ENCODE results near the gene ZCCHC2.

ZCCHC2 gene

GRCh38 chr18:62522504-62523254 lies at the start of gene ZCCHC2:
Gene ZCCHC2 (plus strand): TSS chr18:62523025. CDS start chr18:62523425, 400 bp downstream.
- DNase-seq: peak; percentile 98 to 99

GRCh38 chr18:62479574-62479973 lies 43.3 kb upstream of the ZCCHC2 start:
- no peak for DNase-seq

GRCh38 chr18:62480927-62481326 lies 41.9 kb upstream of the ZCCHC2 start:
- DNase-seq: no peak

GRCh38 chr18:62484941-62485340 lies 37.9 kb upstream of the ZCCHC2 start:
- DNase-seq: no peak

GRCh38 chr18:62485684-62486083 lies 37.1 kb upstream of the ZCCHC2 start:
- peak in 1 of 2 donors; percentile 14 for DNase-seq

- peak; percentile 21 to 23 for DNase-seq
Observed at GRCh38 chr18:62486290-62486964, 36.4 kb upstream of the ZCCHC2 start.

- DNase-seq: no peak
Observed at GRCh38 chr18:62487161-62487560, 35.7 kb upstream of the ZCCHC2 start.

- no peak for DNase-seq
Observed at GRCh38 chr18:62490967-62491695, 31.7 kb upstream of the ZCCHC2 start.

- no peak for DNase-seq
Observed at GRCh38 chr18:62493033-62493862, 29.6 kb upstream of the ZCCHC2 start.

- no peak for DNase-seq
Observed at GRCh38 chr18:62494764-62495163, 28.1 kb upstream of the ZCCHC2 start.

GRCh38 chr18:62496262-62496661 lies 26.6 kb upstream of the ZCCHC2 start:
- DNase-seq: no peak

GRCh38 chr18:62497190-62497772 lies 25.5 kb upstream of the ZCCHC2 start:
- DNase-seq: no peak

GRCh38 chr18:62498616-62499262 lies 24.1 kb upstream of the ZCCHC2 start:
- no peak for DNase-seq

- DNase-seq: no peak
Observed at GRCh38 chr18:62499263-62499650, 23.6 kb upstream of the ZCCHC2 start.

- DNase-seq: no peak
Observed at GRCh38 chr18:62500174-62500573, 22.7 kb upstream of the ZCCHC2 start.

GRCh38 chr18:62500966-62501591 lies 21.7 kb upstream of the ZCCHC2 start:
- no peak for DNase-seq

GRCh38 chr18:62505669-62506494 lies 16.9 kb upstream of the ZCCHC2 start:
- peak; percentile 34 to 35 for DNase-seq

- no peak for DNase-seq
Observed at GRCh38 chr18:62506495-62507143, 16.2 kb upstream of the ZCCHC2 start.

- no peak for DNase-seq
Observed at GRCh38 chr18:62509779-62510178, 13.0 kb upstream of the ZCCHC2 start.

GRCh38 chr18:62510789-62511188 lies 12.0 kb upstream of the ZCCHC2 start:
- no peak for DNase-seq

All from stimulated activated CD4-positive, alpha-beta T cell treated with anti-CD3 and anti-CD28 coated beads, Interleukin-2, amount 100 ng/mL, for 24 hours (primary cell).